COLO668 (cell line): ENCODE results near the gene CCDC92.
"Not testable (repeated sequence)": the region's sequence is repeated elsewhere in the genome, so short reads cannot be mapped to it uniquely, and the experiment has no call there.

Source experiments
- DNase-seq: peaks from one replicate; lab custom pipeline; 2025; ENCODE audit not compliant: unreplicated experiment; lab: John Stamatoyannopoulos, UW

CCDC92 gene

DNA sequence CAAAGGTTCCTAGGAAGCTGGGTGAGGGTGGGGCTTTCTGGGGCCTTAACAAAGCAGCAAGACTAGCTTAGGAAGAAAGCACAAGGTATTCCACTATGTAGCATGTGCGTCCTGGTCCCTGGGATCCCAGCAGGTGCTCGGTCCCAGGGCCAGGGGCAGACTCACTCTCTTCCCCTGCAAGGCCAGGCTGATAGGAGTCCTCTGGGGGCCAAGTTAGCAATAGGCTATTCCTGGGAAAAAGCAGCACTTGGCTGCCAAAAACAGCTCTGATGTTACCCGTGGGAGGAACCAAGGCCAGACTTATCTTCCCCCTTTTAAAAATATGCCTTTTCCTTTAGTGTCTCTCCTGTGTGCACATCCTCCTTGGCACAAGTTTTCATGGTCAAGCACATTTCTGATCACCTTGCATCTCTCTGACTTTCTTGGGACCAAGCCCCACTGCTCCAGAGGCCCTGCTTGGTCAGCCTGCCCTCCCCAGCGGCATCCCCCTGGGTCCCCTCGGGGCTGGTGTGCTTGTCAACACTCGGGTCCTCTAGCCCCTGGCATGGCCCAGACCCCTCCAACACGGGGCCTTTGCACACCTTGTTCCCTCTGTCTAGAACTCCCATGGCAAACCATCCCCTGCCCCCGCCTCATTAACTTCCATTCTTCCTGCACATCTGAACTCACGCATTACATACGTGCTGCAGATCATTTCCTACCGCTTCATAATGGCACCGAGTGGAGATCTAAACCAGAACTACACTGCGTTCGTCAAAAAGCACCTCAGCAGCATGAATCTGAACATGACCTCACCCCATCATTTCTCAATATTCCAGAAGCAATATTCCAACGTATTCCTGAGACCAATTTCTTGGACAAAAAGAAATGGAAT lies 21.9 kb downstream of the CCDC92 start:
- DNase-seq = no peak

DNA sequence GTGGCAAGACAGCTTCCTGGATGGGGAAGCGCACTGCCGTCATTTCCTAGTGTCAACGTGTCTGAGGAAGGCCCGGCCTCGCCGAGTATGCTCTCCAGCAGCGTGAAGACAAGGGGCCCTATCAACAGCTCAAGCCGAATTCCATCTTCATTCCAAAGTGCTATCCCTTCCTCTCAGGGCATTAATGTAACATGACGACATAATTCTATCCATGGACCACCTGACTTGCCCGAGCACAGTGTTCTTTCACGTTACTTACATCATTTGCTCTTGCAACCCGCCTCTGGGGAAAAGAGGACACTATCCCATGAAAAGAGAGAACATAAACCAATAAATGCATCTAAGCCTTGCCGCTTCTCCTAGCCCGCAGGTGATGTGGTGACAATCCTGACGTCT lies 22.9 kb downstream of the CCDC92 start:
- DNase-seq = no peak

DNA sequence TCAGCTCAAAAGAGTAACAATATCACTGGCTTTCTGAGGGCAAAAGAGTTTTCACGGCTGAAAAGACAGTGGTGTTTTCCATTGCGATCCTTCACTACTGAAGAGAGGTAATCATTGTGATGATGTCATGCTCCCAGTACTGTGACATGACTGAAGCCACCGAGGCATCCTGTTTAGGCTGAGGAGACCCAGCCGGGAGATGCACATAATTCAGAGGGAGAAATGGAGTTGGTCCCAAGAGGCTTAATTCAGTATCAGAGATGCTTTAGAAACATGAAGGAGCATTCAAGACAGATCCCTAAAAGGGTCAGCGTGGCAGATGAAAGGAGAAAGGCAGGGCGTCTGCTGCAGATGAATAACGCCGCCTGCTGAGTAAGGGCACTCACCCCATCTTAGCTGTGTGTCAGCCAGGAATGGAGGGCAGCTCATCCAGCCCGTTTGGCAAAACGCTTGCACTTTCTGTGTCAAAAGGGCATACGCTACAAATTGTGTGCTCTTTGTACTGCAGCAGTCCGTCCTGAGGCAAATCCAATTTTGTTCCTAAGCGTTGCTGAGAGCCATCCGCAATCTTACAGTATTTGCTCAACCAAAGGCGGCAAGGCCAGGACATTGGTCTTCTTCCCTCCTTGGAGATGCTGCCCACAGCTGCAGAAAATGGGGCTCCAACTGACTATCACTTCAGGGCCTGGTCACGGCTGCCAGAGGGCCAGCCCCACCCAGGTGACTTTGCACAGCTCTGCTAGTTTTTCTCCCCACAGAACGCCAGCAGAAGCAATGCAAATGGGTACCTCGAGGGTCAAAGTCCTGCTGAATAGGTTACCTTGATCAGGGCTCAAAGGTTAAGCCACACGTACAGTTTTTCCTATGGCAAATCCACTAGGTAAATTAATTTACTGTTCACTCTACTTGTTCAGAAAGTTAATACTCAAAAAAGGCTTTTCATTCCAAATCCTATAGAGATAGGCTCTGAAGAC lies 23.5 kb downstream of the CCDC92 start:
- no peak for DNase-seq

DNA sequence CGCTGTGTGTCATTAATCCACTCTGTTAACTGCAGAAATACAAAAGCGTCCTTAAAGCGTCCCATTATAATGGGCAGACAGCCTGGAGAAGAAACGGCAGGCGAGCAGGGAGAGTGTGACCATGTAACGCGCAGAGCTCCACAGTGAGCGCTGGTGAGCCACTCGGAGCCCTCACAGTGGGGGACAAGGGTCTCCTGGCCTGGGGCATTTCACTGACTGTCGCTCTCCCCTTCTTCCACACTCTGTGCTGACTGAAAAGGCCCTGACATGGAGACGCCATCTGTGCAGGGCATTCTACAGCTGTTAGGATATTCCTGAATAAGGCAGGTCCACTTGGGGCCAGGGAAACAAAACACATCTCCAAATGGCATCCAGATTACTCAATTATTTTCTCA lies 24.2 kb downstream of the CCDC92 start:
- no peak for DNase-seq

DNA sequence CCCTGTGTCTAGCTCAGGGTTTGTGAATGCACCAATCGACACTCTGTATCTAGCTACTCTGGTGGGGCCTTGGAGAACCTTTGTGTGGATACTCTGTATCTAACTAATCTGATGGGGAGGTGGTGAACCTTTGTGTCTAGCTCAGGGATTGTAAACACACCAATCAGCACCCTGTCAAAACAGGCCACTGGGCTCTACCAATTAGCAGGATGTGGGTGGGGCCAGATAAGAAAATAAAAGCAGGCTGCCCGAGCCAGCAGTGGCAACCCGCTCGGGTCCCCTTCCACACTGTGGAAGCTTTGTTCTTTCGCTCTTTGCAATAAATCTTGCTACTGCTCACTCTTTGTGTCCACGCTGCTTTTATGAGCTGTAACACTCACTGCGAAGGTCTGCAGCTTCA lies 25.1 kb downstream of the CCDC92 start:
- DNase-seq = not testable (repeated sequence)

DNA sequence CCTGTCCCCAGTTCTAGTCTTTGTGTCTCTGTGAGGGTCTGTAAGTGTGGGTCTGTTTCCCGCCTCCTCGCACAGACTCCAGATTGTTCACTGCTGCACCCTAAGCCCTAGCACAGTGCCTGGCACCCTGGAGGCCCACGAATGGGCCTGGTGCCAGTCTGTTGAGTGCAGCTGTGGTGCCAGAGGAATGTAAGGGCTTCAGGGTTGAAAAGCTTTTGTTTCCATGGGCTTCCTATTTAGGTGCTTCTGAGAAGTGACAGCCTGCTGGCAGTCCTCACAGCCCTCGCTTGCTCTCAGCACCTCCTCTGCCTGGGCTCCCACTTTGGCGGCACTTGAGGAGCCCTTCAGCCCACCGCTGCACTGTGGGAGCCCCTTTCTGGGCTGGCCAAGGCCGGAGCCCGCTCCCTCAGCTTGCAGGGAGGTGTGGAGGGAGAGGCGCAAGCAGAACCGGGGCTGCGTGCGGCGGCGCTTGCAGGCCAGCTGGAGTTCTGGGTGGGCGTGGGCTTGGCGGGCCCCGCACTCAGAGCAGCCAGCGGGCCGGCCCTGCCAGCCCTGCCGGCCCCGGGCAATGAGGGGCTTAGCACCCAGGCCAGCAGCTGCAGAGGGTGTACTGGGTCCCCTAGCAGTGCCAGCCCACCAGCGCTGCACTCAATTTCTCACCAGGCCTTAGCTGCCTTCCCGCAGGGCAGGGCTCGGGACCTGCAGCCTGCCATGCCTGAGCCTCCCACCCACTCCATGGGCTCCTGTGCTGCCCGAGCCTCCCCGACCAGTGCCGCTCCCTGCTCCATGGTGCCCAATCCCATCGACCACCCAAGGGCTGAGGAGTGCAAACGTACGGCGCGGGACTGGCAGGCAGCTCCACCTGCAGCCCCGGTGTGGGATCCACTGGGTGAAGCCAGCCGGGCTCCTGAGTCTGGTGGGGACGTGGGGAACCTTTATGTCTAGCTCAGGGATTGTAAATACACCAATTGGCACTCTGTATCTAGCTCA lies 25.8 kb downstream of the CCDC92 start:
- DNase-seq = not testable (repeated sequence)

DNA sequence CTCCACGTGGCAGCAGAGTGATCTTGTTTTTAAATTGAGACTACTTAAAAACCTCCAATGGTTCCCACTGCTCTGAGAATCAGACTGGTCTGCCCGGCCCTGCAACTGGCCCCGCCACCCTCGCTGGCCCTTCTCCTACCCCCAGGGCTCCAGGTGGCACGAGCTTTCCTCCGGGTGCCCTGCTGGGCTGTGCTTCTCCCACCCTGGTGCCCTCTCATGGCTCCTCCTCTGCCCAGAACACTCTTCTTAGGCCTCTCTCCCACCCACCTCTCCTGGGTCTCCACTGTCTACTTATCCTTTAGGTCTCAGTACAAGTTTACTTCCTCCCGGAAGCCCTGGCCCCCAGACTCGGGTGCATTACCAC lies 26.5 kb downstream of the CCDC92 start:
- no peak for DNase-seq

DNA sequence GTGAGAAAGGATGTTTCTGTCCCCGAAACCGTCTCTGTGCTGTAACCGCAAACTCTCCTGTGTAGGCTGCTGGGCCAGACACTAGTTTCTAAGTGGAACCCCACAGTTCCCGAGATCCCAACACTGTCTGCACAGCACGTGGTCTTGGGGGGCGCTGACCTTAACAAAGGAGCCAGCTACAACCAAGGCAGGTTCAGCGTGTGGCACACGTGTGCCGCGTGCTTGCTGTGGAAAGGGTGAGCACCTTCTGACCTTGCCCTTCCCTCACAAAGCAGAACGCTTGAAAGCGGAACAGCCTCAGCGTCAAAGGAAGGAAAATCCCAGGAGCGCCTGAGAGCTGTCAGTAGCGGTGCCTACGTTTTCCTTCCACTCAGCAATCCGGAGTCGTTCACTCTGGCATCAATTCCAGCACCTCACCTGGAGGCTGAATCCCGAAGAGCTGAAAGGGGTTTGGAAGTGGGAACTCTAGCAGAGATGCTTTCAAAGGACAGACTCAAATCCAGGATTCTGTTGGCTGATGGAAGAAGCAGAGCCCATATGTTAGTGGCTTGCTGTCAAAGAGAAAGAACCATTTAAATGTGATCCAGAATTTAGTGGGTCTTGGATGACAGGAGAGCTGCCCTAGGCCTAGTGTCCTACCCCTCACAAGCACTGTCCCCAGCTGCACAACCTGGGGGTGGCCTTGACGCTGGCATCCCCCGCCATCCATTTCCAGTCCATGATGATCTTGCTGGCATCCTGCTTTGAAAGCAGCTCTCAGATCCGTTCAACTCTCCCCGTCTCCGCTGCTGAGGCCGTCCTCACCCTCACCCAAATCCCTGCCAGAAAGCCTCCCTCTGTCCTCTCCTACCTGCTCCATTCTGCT lies 27.1 kb downstream of the CCDC92 start:
- no peak for DNase-seq

DNA sequence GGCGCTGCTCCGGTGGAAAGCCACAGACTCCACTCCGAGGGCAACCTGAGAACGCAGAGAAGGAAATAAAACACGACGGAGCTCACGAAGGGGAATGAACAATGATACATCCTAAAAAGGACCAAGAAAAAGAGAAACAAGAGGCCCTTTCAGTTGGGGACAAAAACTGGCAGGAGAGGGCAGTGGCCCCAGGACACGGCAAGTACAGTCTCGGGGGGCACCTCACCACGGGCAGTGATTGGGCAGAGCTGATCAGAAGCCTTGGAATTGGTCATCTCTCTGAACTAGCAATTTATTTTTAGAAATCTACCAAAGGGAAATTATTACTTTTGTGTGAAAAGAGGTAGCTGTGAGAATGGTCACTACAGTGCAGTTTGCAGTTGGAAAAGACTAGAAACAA lies 27.9 kb downstream of the CCDC92 start:
- DNase-seq = no peak

DNA sequence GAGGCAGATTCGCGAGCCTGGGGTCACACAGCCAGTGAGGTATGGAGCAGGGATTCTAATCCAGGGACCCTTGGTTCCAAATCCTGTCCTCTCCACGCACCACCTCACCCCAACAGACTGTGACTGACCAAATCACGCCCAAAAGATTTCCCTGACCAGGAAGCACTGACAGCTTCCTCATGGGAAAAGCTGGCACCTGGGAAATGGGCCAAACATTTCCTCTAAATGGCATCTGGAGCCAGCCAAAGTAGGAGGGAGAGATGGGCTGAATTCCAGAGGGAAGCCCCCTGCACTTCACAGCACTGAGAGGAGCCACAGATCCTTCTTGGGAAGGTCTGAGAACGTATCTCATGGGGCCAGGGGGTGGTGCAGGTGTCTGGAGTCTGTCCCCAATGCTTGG lies 28.8 kb downstream of the CCDC92 start:
- no peak for DNase-seq

DNA sequence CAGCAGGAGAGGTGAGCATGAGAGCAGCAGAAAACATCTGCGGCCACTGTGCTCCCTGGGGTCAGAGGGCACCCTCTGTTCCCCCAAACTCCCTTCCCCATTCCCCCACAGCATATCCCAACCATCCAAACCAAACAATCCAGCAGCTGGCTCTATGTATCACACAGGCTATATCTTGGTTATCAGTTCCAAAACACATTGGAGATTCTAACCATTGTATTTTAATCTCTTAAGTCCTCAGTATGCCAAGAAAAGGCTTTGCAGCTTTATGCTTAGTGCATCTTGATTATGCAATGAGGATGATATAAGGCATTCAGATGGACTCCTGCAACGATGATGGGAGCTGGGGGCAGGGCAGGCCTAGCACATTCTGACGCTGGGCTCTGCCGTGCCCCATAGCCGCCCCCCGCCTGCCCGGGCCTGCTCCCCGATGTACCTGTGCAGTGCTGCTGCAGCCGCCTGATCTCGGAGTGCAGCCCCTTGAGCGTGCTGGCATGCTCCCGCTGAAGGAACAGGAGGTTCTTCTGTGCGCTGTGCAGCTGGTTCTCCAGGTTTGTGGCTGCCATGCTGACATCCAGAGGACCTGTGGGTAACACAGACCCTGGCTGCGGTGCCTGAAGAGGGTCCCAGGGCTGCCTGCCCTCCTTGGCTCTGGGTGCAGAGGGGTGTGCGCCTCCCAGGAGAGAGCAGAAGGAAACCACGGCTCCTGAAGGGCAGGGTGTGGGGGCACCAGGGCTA lies 29.6 kb downstream of the CCDC92 start:
- DNase-seq = no peak

DNA sequence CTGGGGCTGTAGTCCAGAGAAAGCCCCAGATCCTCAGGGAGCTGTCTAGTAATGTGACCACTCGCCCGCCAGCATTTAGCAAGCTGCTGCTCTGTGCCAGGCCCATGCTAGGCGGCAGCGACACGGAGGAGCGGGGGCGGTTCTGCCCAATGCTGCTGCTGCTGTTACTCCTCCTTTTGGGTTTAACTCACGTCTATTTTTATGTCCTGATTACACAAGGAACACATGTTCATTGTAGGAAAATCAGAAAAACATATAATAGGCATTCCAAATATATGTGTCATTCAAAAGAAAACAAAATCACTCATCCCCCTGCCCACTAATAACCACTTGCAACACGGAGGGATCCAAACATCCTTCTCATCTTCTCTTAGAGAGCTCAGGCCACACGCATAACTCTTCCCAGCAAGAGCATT lies 30.4 kb downstream of the CCDC92 start:
- DNase-seq = no peak

DNA sequence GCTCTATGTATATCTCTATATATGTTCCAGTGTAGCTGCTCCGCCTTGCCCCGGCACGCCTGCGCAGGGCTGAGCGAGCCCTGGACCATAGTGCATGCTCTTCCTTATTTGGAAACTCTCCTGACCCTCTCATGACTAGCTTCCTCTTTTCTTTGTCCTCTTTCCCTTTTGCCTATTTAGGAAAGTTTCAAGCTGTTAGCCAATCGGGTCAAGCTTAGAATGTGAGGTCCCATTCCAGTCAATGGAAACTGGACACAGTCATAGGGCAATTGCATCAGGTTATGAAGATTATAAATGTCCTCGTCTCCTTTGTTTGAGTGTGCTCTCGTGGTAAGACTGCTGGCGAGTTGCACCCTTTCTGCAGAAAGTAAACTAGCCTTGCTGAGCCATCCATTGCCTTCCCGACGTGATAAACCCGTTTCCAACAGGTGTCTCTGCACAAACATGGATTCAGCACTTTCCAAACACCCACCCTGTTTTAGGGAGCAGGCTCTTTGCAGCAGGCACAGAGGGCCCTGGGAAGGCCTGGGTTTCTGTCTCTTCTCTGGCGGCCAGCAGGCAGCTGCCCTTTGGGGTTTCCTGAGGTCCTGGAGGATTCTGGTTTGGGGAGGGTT lies 30.9 kb downstream of the CCDC92 start:
- no peak for DNase-seq

DNA sequence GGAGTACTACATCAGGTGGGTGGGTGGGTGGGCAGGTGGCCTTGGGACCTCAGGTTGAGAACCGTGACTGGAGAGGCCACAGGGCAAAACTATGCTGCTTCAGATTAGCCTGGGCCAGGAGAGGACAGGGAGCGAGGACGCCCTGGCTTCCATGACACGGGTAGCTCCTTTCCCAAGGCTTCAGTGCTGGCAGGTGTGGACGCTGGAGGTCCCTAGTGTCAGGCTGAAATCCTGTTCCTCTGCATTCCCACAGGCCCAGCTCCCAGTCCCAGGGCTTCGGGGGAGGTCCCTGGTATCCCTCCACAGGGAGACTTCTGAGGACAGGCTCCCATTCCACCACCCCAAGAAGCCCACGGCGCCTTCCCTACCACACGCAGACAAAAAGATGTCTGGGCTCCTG lies 31.6 kb downstream of the CCDC92 start:
- DNase-seq = no peak

DNA sequence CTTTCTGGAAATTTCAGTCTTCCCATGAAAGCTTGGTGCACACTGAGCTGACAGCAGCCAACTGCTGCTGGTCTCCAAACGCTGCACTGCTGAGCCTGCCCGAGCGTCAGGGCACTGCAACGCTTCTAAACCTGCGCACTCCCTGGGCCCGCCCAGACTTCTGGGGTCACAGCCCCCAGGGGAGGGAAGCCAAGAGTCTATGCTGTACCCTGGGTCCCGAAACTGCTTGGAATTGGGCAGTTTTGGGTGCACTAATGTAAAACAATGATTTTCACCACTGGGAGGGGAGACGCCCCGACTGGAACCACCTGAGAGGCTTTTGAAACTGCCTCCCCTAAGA lies 32.0 kb downstream of the CCDC92 start:
- DNase-seq = no peak

DNA sequence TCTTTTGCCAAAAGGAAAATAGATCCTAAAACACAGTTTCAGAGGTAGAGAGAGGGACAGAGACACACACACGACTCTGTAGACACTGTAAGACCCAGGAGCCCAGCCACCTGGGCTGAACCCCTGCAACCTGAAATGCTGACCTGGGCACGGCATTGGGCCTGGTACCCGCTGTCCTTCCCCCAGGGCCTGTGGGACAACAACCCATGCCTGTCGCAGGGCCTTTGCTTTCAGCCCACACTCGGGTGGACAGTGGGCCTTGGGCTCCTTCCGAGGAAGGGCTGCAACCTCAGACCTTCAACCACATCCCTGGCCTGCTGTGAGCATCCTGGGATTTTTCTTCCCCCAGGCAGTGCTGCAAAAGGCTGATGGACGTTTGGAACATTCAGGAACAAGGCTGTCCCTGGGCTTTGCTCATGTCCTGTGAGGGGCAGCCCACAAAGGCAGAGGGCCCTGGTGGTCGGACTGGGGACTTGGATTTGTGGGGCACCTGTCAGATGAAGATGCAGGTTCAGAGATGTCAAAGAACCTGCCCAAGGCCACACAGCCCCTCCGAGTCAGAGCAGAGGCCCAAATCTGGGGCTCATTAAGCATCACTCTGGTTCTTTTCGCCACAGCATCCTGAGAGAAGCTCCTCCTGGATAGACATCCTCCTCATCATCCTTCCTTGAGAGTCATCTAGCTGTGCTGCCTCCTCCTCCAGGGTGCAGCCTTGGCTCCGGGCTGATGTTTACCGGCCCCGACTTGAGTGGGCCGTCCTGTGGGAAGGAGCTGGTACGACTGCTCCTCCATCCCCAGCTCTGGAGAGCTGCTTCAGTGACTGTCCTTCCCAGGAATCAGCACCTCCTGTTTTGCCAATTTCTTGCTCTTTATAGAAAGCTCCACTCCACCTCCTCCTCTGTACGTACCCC lies 32.7 kb downstream of the CCDC92 start:
- DNase-seq = no peak

DNA sequence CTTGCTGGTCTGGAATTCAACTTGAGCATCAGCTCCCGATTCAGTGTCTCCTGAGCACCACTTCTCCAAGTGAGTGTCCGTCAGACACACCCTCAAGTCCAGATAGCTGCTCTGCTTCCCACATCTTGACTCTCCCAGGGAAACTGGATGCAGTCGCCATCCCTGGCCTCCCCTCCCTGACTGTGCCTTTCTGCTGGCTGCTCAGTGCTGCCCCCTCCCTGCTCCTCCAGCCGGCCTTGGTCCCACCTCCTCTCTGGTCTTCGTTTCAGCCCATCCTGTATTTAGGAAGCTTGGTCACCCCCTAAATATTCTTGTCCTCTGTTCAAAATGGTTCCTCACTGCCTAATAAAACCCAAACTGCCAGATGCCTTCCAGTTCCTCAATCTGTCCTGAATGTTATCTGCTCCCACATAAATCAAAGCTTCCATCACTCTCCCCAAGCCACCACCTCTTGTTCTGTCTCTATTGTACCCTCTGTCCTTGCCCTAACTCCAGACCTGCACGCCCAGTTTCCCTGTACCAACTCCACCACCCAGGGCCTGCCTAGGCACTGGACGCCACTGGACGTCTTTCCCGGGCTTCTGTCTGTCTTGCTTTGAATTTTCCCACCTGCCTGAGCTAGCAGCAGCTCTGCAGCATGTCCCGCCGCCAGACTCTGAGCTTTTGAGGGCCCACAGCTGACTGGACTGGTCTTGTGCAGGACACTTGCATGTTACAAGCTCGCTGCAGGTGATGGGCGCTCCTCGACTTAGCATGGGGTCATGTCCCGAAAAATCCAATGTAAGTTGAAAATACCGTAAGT lies 33.8 kb downstream of the CCDC92 start:
- no peak for DNase-seq
